ENCODE measurements around the gene TLX1.
"Not testable (repeated sequence)": the region's sequence is repeated elsewhere in the genome, so short reads cannot be mapped to it uniquely, and the experiment has no call there.

Gene TLX1

DNA sequence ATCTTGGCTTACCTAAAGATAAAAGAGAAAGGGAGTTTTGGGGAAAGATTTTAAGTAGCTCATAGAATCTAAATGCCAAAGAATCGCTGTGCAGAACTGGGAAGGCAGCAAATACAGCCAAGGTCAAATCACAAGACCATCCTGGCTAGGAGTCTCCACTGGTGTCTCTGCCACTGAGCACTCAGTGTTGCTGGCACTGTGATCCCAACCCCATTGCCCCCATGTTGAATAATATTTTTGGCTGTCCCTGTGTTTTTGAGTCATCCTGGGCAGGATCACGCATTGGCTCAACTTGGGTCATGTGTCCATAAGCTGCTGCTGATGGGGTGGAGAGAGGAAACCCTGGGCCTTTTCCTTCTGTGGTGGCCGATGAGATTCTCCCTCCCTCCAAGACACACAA lies 21.2 kb downstream of the TLX1 start:
- no peak for DNase-seq (ENCODE audit: low read depth)

DNA sequence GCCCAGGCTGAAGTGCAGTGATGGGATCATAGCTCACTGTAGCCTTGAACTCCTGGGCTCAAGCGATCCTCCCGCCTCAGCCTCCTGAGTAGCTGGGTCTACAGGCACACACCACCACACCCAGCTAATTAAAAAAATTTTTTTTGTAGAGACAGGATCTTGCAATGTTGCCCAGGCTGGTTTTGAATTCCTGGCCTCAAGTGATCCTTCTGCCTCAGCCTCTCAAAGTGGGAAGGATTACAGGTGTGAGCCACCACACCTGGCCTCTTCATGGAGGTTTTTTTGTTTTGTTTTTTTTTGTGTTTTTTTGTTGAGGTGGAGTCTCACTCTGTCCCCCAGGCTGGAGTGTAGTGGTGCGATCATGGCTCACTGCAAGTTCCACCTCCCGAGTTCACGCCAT lies 23.4 kb downstream of the TLX1 start:
- not testable (repeated sequence) for DNase-seq (ENCODE audit: low read depth)

DNA sequence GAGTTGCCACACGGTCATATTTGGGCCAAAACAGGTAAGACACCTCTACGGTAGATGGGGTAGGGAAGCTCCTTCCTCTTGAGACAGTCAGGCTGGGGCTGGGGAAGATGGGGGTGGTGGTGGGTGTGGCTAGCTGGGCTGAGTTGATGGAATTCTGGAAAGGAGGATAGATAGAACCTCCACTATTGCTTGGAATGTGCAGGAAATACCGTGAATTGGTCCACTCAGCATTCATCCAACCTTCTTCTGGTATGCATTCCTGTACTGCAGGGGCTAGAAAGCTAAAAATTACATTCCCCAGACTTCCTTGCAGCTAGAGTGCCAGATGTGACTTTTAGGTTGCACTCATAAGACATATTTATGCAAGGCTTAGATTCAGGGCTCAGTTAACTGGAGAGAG lies 24.8 kb downstream of the TLX1 start:
- DNase-seq (ENCODE audit: low read depth), result no peak

DNA sequence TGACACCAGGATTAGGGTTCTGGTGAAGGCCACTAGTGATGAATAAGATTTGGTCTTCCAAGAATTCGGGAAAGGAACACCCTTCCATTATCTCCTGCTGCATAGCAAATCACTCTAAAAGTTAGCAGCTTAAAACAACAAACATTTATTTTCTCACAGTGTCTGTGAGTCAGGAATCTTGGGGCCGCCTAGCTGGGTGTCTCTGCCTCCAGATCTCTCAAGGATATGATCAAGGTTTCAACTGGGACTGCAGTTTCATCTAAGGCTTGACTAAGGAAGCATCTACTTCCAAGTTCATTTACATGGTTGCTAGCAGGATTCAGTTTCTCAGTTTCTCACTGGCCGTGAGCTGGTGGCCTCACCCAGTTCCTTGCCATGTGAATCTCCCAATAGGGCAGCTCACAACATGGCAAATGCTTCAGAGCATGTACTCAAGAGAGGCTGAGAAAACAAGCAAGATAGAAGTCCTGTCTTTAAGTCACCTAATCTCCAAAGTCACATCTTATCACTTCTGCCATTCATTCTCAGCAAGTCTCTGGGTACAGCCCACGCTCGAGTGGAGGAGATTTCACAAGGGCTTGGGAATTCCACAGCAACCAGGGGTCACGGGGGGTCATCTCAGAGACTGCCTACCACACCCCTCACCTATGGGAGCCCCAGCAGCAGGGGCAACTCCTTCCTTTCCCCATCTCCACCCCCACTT lies 26.8 kb downstream of the TLX1 start:
- peak; percentile 56 for DNase-seq (ENCODE audit: low read depth)

DNA sequence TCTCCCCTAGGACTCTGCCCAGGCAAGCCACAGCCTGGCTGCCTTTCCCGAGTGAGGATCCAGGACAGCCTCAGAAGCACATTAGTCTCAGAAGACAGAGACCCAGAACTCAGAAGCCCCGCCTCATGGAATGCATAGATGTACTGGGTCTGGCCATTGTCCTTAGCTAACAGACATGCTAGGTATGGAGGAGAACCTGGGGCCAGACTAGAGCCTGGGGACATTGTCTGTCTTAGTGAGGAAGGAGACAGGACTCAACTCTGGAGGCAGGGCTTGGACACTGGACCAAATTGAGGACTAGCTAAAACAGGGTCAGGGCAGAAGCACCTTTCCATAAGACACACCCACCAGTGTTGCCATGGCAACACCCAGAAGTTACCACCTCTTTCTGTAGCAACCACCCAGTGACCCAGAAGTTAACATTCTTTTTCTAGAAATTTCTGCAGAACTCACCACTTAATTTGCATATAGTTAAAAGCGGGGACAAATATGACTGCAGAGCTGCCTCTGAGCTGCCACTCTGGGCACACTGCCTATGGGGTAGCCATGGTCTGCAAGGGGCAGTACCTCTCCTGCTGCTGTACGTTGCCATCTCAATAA lies 27.5 kb downstream of the TLX1 start:
- no peak for DNase-seq (ENCODE audit: low read depth)

DNA sequence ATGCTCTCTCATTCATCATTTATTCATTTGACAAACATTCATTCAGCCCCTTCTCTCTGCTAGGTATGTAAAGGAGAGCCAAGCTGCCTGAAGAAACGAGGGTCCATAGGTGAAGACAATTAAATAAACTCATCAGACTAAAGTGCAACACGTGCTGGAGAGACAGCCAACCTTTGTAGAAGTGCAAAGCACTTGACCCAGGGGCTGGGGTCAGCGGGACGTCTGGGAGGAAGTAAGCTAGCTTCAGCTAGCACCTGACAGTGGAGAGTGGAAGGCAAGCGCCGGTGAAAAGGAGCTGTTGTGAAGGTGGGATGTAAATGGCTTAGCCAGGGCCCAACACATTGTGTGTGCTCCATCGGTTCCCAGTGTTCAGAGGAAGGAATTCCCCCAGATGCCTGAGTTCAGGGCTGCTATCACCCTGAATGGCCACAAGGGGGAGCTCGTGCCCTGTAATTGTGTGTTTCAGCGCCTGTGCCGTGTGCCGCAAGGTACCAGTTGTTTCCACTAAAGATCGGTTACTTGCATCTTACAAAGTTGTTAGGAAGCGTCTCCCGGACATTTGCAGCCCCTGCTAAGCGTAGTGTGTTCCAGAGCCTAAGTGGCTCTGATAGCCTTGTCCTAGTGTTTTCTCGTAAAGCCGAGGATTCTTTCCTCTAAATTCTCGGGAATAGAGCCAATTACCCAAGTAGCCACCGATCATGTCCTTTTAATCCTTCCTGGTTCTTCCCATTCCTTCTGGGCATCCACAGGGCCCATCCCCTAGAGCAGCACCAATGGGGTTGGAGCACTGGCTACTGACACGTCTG lies 30.6 kb downstream of the TLX1 start:
- DNase-seq (ENCODE audit: low read depth), result peak; percentile 56

DNA sequence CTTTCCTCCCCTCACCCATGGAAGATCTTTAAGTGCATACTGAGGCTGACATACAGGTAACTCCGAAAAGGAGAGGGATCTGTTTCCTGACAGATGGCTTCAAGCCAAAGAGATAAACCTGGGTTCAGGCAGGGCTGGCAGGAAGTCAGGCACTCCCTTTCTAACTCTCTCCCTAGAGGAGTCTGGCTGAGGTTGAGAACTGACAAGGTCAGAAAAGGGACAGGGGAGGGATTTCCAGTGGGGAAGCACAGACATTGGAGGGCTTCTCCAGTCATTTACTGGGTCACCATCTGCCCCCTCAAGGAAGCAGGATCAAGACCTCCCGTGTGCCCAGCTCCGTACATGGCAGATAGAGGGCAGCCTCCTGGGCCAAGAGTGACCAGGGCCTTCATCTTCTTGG lies 31.6 kb downstream of the TLX1 start:
- DNase-seq (ENCODE audit: low read depth), result no peak

DNA sequence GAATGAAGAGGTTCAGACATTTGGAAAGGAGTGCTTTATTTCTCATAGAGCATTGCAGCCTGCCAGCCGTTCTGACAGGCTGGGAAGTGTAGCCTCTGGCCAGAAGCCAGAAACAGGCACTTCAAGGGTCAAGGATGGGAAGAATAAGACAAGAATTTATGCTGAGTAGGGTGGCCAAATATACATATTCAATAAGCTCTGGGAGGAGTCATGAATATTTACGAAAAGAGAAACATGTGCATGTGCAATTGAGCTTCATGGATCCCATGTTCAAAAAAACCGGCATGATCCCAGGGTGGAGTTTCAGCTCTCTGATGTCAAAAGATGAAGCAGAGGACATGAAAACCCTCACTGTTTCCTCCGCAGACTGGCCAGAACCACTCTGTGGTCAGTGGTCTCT lies 32.9 kb downstream of the TLX1 start:
- DNase-seq (ENCODE audit: low read depth), result no peak

DNA sequence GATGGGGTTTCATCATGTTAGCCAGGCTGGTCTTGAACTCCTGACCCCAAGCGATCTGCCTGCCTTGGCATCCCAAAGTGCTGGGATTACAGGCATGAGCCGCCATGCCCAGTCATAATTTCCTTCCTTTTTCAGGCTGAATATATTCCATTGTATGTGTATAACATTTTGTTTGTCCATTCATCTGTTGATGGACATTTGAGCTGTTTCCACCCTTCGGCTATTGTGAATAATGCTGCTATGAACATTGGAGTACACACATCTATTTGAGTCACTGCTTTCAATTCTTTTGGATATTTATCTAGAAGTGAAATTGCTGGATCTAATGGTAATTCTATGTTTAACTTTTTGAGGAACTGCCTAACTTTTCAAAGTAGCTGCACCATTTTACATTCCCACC lies 34.6 kb downstream of the TLX1 start:
- DNase-seq (ENCODE audit: low read depth), result no peak

DNA sequence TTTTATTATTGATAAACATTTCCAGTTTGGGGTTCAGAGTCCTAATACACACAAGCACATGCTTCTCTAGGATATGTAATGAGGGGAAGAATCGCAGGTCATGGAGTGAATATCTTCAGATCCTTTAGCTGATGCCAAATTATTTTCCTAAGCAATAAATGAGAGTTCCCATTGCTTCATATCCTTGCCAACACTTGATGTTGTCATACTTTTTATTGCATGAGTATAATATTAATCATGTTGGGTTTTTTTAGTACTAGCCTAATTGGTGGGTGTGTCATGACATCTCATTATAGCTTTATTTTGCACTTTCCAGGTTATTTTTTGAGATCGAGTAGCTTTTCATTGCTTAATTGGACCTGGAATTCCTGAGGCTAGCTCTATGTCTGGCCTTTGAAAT lies 35.3 kb downstream of the TLX1 start:
- no peak for DNase-seq (ENCODE audit: low read depth)

DNA sequence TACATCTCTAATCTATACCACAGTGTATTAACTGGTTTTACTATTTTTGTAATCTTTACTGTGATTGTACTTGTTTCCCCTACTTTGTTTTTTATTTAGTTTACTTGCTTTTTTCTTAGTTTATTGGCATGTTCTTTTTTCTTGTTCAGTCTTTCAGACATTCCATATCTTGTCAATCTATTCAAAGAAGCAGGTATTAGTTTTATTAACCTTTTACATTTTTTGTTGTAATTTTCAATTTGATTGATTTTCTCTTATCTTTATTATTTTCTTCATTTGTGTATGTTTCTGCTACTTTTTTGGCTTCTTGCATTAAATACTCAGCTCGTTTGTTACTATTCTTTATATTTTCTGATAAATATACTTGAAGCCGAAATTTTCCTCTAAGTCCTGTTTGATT lies 41.6 kb downstream of the TLX1 start:
- no peak for DNase-seq (ENCODE audit: low read depth)

DNA sequence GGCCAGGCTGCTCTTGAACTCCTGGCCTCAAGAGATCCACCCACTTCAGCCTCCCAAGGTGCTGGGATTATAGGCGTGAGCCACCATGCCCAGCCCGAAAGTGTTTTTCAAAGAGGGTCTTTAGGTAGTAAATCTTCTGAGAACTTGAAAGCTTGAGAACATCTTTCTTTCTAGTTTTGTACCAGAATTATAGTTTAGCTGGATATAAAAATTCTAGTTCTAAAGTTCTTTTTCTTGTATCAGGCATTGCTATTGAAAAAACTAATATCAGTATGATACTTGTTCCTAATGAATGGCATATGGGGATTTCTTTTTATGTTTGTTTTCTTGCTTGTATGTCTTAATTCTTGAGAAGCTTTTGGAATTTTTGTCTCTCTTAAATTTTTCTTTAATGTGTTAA lies 43.2 kb downstream of the TLX1 start:
- no peak for DNase-seq (ENCODE audit: low read depth)

DNA sequence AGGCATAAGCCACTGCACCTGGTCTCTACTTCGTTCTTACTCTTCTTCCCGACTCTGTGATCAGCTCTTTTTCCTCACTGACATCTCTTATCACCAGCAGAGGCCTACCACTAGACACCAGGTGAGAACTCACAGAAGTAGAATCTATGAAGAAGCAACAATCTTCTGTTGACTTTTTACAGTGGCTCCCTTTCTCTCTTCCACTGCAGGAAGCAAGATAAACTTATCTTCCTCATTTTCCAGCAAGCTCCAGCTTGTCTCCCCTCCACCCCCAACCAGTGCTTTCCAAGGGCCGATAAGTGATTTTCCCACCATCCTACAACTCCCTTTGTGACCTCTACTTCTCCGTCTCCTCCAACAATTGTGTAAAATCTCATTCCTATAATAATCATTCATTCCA lies 45.5 kb downstream of the TLX1 start:
- no peak for DNase-seq (ENCODE audit: low read depth)

DNA sequence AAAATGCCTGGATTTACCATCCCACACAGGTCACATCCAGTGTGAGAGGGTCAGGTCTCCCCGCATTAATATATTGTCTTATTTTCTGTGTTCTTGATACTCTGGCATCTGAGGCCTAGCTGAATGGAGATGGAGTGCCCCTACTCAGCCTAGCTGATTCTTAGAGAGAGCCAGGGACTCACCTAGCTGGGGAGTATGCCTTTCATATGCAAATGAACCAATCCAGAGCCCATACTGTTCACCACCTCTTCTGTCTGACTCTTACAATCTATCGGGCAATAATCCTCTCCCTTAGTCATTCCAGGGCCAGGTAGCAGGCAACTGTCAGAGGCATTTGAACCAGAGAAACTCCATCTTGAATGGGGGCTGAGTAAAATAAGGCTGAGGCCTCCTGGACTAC lies 51.8 kb downstream of the TLX1 start:
- DNase-seq (ENCODE audit: low read depth), result no peak

DNA sequence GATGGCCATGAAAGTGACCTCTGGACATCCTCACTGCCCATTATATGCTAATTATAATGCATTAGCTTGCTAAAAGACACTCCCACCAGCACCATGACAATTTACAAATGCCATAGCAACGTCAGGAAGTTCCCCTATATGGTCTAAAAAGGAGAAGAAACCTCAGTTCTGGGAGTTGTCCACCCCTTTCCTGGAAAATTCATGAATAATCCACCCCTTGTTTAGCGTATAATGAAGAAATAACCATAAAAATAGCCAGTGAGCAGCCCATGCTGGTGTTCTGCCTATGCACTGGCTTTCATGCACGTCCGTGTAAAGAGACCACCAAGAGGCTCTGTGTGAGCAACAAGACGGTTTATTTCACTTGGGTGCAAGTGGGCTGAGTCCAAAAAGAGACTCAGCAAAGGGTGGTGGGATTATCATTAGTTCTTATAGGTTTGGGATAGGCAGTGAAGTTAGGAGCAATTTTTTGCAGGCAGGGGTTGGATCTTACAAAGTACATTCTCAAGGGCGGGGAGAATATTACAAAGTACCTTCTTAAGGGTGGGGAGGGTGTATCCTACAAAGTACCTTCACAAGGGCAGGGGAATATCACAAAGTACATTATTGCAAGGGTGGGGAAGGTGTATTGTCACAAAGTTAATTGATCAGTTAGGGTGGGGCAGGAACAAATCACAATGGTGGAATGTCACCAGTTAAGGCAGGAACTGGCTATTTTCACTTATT lies 52.5 kb downstream of the TLX1 start:
- DNase-seq (ENCODE audit: low read depth), result no peak
